Measurements from ENCODE around the gene DDX49. TPM values are rescaled to one million over a fixed set of nuclear protein-coding genes. Genes with fewer than 3 reads are reported as not detected.

Gene DDX49
- polyA plus RNA-seq, 1 of the 3 experiments (the other 2 are of a cell fraction): 86.8 TPM

GRCh38 chr19:18912933-18913332 lies 6.6 kb upstream of the DDX49 start:
- Histone ChIP-seq H3K4me2 (no peak overlapping the region), H3K27me3 (ENCODE audit: insufficient read depth) (no peaks in the 10 kb centered on the region), H3K9me3 (no peaks in the 10 kb centered on the region), H3F3A (replicated peaks; ENCODE audit: insufficient read depth) (no peaks in the 10 kb centered on the region), H3K9ac (no peak overlapping the region), H3K27ac (ENCODE audit: low read depth in 2 of 2, low read length in 1 of 2) (no peak overlapping the region), H3K4me1 (ENCODE audit: control insufficient read depth in 1 of 2, insufficient read depth in 2 of 2, low read depth in 1 of 2, low read length in 1 of 2) (peaks cover 2 to 5% of the 10 kb centered on the region in 2 experiments; a peak in 2 of 4 replicates), H2AFZ (ENCODE audit: low read depth) (no peak overlapping the region), H3K9me2 (no peaks in the 10 kb centered on the region), H4K20me1 (ENCODE audit: insufficient read depth) (peaks cover 59% of the 10 kb centered on the region), H3K79me2 (ENCODE audit: insufficient read depth) (peaks cover 66% of the 10 kb centered on the region), H3K4me3 (ENCODE audit: low read depth in 2 of 2, low read length in 1 of 2) (no peak overlapping the region), H3K36me3 (replicated peaks in 1 of 2; ENCODE audit: control insufficient read depth in 1 of 2, insufficient read depth in 2 of 2, low read length in 1 of 2) (peaks cover 33 to 39% of the 10 kb centered on the region in 2 experiments)
- ChIA-PET CTCF (interaction anchor here (0.8 to 1.9 kb wide), 3 partner anchors 17 to 74 kb away, joined by 4 to 7 read pairs (median 5); partner anchors contain the start of gene CERS1), POLR2A (no interaction called here)
- DNase-seq: no peak
- no peak for TF ChIP-seq GATA2 (CRISPR knock-in tag; IDR thresholded peaks at IDR 0.05)
- TF ChIP-seq USF1 (IDR thresholded peaks at IDR 0.05; ENCODE audit: borderline replicate concordance, low read depth): no peak
- TF ChIP-seq TEAD4 (IDR thresholded peaks at IDR 0.05; ENCODE audit: borderline replicate concordance, insufficient read depth): no peak
- no peak for TF ChIP-seq RAD21 (IDR thresholded peaks at IDR 0.05; ENCODE audit: low read length)
- no peak for TF ChIP-seq CHD2 (IDR thresholded peaks at IDR 0.05; ENCODE audit: low read length, partially characterized antibody)
- no peak for TF ChIP-seq SMC3 (IDR thresholded peaks at IDR 0.05; ENCODE audit: low read depth, low read length)
- TF ChIP-seq ZBTB33 (IDR thresholded peaks at IDR 0.05; ENCODE audit: borderline replicate concordance, low read depth): no peak
- no CpG with 5 or more reads among the region's 14 CpGs for WGBS (ENCODE audit: low lambda C conversion rate)

- ChIA-PET CTCF (interaction anchor here (0.8 to 1.9 kb wide), 3 partner anchors 18 to 73 kb away, joined by 4 to 7 read pairs (median 5); partner anchors contain the start of gene CERS1), POLR2A (no interaction called here)
- Histone ChIP-seq H3F3A (replicated peaks; ENCODE audit: insufficient read depth) (peaks cover 3% of the 10 kb centered on the region), H3K27me3 (ENCODE audit: insufficient read depth) (no peaks in the 10 kb centered on the region), H3K9me3 (no peaks in the 10 kb centered on the region), H3K9me2 (no peaks in the 10 kb centered on the region), H2AFZ (ENCODE audit: low read depth) (no peak overlapping the region), H3K36me3 (replicated peaks in 1 of 2; ENCODE audit: control insufficient read depth in 1 of 2, insufficient read depth in 2 of 2, low read length in 1 of 2) (peaks cover 33 to 39% of the 10 kb centered on the region in 2 experiments), H3K27ac (ENCODE audit: low read depth in 2 of 2, low read length in 1 of 2) (no peak overlapping the region), H3K4me3 (ENCODE audit: low read depth in 2 of 2, low read length in 1 of 2) (no peak overlapping the region), H4K20me1 (ENCODE audit: insufficient read depth) (peaks cover 62% of the 10 kb centered on the region), H3K4me1 (ENCODE audit: control insufficient read depth in 1 of 2, insufficient read depth in 2 of 2, low read depth in 1 of 2, low read length in 1 of 2) (peaks cover 2 to 5% of the 10 kb centered on the region in 2 experiments; a peak in 2 of 4 replicates), H3K79me2 (ENCODE audit: insufficient read depth) (peaks cover 72% of the 10 kb centered on the region), H3K9ac (no peak overlapping the region), H3K4me2 (no peak overlapping the region)
- DNase-seq: no peak
- TF ChIP-seq NFIC (IDR thresholded peaks at IDR 0.05; ENCODE audit: borderline replicate concordance) (no peak), FOXJ3 (CRISPR knock-in tag; IDR thresholded peaks at IDR 0.05) (no peak), TEAD4 (IDR thresholded peaks at IDR 0.05; ENCODE audit: borderline replicate concordance, insufficient read depth) (no peak), RAD21 (IDR thresholded peaks at IDR 0.05; ENCODE audit: low read length) (no peak), IRF3 (IDR thresholded peaks at IDR 0.05; ENCODE audit: low read depth, low read length) (no peak), FOXM1 (IDR thresholded peaks at IDR 0.05; ENCODE audit: low read depth) (no peak), CTCF (IDR thresholded peaks at IDR 0.05) (no peak), POLR2AphosphoS5 (IDR thresholded peaks at IDR 0.05; ENCODE audit: low read depth, low read length) (no peak), ELF1 (IDR thresholded peaks at IDR 0.05) (no peak), CHD2 (IDR thresholded peaks at IDR 0.05; ENCODE audit: low read length, partially characterized antibody) (no peak), FOSL2 (IDR thresholded peaks at IDR 0.05; ENCODE audit: borderline replicate concordance, low read depth) (no peak), RCOR1 (IDR thresholded peaks at IDR 0.05; ENCODE audit: low read length) (no peak)
- 100% methylated on average over 2 of the region's 5 CpGs for WGBS (ENCODE audit: low lambda C conversion rate)
Observed at GRCh38 chr19:18913466-18913865, 6.0 kb upstream of the DDX49 start.
